GM10248 (cell line): ENCODE results near the gene TSPAN14.
"Not testable (repeated sequence)": the region's sequence is repeated elsewhere in the genome, so short reads cannot be mapped to it uniquely, and the experiment has no call there.

Experiments used
- CTCF ChIA-PET: fragments of 300-600 bp; sonication (Branson Sonifier 250); formaldehyde crosslinking; extraction: SDS; loops from one replicate; lab custom pipeline; 2021; ENCODE audit warnings: antibody characterized with exemption; lab: Yijun Ruan, JAX
- POLR2A ChIA-PET: fragments of 350-650 bp; sonication (Branson Sonifier 250); formaldehyde crosslinking; extraction: SDS; loops from one replicate; lab custom pipeline; 2020; ENCODE audit warnings: antibody characterized with exemption; lab: Yijun Ruan, JAX
- DNase-seq: peaks from one replicate; pipeline ENCODE4 v3.0.0; 2012; ENCODE audit errors: extremely low spot score
- TF ChIP-seq, protein P1 (sequence below): IDR thresholded peaks from 2 replicates; pipeline ENCODE4 v1.5.1; 2012; ENCODE audit warnings: mild to moderate bottlenecking, low read depth; ENCODE audit errors: extremely low read depth, missing control alignments, control extremely low read depth

TSPAN14 gene

DNA sequence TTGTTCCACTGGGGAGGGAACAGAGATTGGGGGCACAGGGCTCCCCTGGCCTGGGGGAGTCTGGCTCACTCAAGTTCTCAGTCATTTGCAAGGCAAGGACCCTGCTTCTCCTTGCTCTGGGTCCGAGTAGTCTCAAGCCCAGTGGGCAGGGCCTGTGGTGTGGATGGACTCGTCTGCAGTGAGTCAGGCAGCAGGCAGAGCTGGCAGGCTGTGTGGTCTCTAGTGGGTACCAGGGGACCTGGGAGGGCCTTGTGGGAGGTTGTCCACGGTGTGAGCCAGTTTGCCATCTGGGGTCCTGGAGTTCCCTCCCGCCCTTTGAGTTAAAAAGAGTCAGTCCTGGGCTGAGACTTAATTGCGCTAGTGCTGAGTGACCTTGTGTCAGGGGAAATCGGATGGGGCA is 74.8 kb downstream of the TSPAN14 start:
- POLR2A ChIA-PET: no interaction called here
- CTCF ChIA-PET: interaction anchor here (2.0 to 2.5 kb wide), 2 partner anchors 23 to 85 kb away, joined by 7 to 9 read pairs; no protein-coding TSS in a partner anchor
- DNase-seq: no peak
- TF ChIP-seq, protein P1, sequence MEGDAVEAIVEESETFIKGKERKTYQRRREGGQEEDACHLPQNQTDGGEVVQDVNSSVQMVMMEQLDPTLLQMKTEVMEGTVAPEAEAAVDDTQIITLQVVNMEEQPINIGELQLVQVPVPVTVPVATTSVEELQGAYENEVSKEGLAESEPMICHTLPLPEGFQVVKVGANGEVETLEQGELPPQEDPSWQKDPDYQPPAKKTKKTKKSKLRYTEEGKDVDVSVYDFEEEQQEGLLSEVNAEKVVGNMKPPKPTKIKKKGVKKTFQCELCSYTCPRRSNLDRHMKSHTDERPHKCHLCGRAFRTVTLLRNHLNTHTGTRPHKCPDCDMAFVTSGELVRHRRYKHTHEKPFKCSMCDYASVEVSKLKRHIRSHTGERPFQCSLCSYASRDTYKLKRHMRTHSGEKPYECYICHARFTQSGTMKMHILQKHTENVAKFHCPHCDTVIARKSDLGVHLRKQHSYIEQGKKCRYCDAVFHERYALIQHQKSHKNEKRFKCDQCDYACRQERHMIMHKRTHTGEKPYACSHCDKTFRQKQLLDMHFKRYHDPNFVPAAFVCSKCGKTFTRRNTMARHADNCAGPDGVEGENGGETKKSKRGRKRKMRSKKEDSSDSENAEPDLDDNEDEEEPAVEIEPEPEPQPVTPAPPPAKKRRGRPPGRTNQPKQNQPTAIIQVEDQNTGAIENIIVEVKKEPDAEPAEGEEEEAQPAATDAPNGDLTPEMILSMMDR: no peak

DNA sequence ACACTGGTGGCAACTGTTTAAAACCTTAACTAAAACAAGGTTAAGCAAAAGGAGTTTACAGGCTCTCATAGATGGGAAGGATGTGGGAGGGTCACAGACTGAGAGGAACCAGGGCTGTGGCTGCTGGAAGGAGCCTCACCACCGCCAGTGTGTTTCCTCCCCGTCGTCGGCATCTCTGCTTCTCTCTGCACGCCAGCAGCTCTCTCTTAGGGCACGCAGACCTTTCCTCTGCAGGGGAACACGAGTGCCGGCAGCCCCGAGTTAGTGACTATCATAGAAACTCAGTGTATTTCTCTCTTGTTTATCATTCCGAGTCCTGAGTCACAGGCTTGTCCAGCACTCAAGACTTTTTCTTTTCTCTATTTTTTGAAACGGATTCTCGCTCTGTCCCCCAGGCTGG is 75.5 kb downstream of the TSPAN14 start:
- no peak for DNase-seq
- POLR2A ChIA-PET: no interaction called here
- CTCF ChIA-PET: interaction anchor here (2.0 kb wide), 1 partner anchor 85 kb away, joined by 7 read pairs; no protein-coding TSS in a partner anchor
- TF ChIP-seq, protein P1: no peak

DNA sequence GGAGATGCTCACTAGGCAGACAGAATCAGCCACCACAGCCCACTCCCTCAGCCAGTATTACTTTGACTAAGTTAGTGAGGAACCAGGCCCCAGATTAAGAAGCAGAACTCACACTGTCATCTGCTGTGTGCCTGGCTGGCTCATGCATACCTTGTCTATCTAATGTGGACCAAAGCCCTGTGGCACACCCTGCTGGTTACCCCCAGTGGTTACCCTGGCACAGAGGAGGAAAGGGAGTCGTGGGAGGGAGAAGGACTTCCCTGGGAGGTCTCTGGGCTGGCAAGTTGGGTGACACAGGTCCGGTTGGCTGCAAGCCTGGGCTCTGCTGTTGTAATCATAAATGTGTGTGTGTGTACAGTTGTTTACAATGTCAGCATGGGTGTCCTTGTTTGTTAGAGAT is 76.1 kb downstream of the TSPAN14 start:
- peak; percentile 39 for DNase-seq
- POLR2A ChIA-PET: no interaction called here
- TF ChIP-seq, protein P1: peak; percentile 26
- CTCF ChIA-PET: interaction anchor here (1.2 to 1.9 kb wide), 4 partner anchors 11 to 86 kb away, joined by 3 to 5 read pairs (median 4); no protein-coding TSS in a partner anchor

DNA sequence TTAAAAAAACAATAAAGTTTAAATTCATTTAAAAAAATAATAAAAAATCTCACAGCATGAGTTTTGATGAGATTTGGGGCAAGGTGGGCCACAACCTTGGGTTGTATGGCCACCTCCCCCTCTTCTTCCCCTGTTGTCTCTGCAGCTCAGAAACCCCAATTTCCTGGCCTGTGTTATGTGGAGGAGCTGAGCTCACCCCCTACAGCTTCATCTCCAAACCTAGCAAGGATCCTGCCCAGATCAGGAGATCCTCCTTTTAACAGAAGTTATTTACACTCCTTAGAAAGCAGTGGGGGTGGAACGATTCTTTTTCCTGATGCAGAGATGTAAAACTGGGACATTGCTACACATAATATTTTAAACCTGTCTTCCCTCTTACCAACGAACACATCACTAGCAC is 76.7 kb downstream of the TSPAN14 start:
- no peak for DNase-seq
- ChIA-PET CTCF (interaction anchor here (1.0 to 1.9 kb wide), 7 partner anchors 10 to 87 kb away, joined by 3 to 5 read pairs (median 3); no protein-coding TSS in a partner anchor), POLR2A (no interaction called here)
- TF ChIP-seq, protein P1: no peak

DNA sequence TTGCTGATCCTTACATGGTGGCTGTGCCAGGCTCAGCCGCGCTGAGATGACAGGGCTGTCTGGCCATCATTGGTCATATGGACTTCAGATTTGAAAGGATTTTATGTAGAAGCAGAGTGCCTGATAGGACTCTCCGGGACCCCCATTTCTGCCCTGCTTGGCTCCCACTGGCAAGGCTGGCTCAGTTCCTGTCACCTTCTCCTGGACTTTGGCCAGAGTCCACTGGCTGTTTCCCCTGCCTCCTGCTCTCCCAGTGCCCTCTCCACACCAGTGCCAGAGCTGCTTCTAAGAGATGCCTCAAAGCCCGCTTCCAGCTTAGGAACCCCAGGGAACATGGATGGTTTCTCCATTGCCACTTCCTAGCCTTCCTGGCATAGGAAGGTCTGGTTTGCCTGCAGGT is 78.5 kb downstream of the TSPAN14 start:
- DNase-seq: no peak
- POLR2A ChIA-PET: no interaction called here
- CTCF ChIA-PET: no interaction called here
- TF ChIP-seq, protein P1: no peak

DNA sequence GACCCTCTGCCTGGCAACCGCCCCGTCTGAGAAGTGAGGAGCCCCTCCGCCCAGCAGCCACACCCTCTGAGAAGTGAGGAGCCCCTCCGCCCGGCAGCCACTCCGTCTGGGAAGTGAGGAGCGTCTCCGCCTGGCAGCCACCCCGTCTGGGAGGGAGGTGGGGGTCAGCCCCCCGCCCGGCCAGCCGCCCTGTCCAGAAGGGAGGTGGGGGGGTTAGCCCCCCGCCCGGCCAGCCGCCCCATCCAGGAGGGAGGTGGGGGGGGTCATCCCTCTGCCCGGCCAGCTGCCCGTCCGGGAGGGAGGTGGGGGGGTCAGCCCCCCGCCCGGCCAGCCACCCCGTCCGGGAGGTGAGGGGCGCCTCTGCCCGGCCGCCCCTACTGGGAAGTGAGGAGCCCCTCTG is 79.9 kb downstream of the TSPAN14 start:
- DNase-seq, CTCF ChIA-PET, POLR2A ChIA-PET: not testable (repeated sequence)

DNA sequence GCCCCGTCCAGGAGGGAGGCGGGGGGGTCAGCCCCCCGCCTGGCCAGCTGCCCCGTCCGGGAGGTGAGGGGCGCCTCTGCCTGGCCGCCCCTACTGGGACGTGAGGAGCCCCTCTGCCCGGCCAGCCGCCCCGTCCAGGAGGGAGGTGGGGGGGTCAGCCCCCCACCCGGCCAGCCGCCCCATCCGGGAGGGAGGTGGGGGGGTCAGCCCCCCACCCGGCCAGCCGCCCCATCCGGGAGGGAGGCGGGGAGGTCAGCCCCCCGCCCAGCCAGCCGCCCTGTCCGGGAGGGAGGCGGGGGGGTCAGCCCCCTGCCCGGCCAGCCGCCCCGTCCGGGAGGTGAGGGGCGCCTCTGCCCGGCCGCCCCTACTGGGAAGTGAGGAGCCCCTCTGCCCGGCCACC is 80.5 kb downstream of the TSPAN14 start:
- CTCF ChIA-PET, POLR2A ChIA-PET, DNase-seq: not testable (repeated sequence)

DNA sequence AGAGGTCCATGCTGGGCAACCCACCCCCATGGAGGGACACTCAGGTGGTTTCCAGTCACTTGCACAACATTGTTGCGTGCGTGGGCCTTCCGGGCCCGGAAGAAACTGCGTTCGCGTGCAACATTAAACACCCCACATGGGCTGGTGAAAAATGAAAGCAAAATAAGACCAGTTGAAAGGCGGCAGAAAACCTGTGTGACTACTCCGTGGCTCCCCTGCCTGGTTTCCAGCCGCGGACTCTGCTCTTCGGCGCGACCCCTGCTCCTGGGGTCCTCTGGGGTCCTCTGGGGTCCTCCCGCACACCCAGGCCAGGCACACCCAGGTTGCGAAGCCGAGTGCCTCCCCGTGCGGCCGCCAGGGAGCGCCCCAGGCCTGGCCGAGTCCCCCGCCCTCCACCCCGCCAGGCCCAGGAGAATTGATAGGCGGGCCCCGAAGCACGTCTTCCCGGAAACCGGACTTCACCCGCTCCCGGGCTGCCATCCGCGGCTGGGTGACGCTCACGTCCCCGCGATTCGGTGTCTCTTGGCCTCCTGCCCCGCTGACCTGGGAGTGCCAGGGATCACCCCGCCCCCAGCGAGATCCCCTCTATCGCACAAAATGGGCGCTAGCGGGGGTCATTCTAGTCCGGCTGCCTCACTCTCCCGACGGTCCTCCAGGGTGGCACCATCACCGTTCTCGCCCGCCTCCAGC is 81.7 kb downstream of the TSPAN14 start:
- ChIA-PET POLR2A (no interaction called here), CTCF (interaction anchor here (0.6 to 2.3 kb wide), 13 partner anchors 14 to 115 kb away, joined by 3 to 16 read pairs (median 5); no protein-coding TSS in a partner anchor)
- DNase-seq: peak; percentile 88
- TF ChIP-seq, protein P1: peak; percentile 94
